Stimulated activated naive B cell treated with anti-CD40 and anti-IgM and Interleukin-4, amounts not matched to agents 10 μg/mL and 1 μg/mL and 100 μg/mL, for 72 hours (primary cell): ENCODE data around the gene PAXIP1.
A peak's percentile ranks its signal among the peaks of the same experiment; 100 is the strongest.

Source experiments
- ATAC-seq, 2 donors: fragments of 150-1000 bp; cut with Tn5 transposase; replicated peaks; 2 replicates each; pipeline ENCODE4 v1.10.0; 2021; ENCODE audit warnings: moderate library complexity in 1 of 2
- DNase-seq: peaks from one replicate; pipeline ENCODE4 v3.0.0; 2021
- H3K27ac Mint-ChIP-seq: one replicate; pipeline ENCODE4 v1.8.0; 2022; ENCODE audit warnings: mild to moderate bottlenecking, mixed read lengths
- H3K27me3 Mint-ChIP-seq, 2 donors: one replicate each; pipeline ENCODE4 v1.8.0; 2022; ENCODE audit warnings: mixed read lengths in 2 of 2
- H3K36me3 Mint-ChIP-seq, 2 donors: one replicate each; pipeline ENCODE4 v1.8.0; 2022; ENCODE audit warnings: mixed read lengths in 2 of 2, mild to moderate bottlenecking in 1 of 2
- H3K4me1 Mint-ChIP-seq, 2 donors: one replicate each; pipeline ENCODE4 v1.8.0; 2022; ENCODE audit warnings: mixed read lengths in 2 of 2, mild to moderate bottlenecking in 1 of 2
- H3K4me3 Mint-ChIP-seq, 2 donors: one replicate each; pipeline ENCODE4 v1.8.0; 2022; ENCODE audit warnings: mild to moderate bottlenecking in 2 of 2, mixed read lengths in 2 of 2, moderate library complexity in 1 of 2
- H3K9me3 Mint-ChIP-seq, 2 donors: one replicate each; pipeline ENCODE4 v1.8.0; 2022; ENCODE audit warnings: mixed read lengths in 2 of 2, mild to moderate bottlenecking in 1 of 2

Gene PAXIP1

GRCh38 chr7:155002411-155003091 is 373 bp downstream of the PAXIP1 start:
- Mint-ChIP-seq H3K4me1 (peaks cover 4 to 10% of the 10 kb centered on the region in 2 donors), H3K27me3 (no peaks in the 10 kb centered on the region)

GRCh38 chr7:155001756-155002410 is 1.0 kb downstream of the PAXIP1 start:
- Mint-ChIP-seq H3K4me3 (peak overlapping the region in 1 of 2 donors; percentile 83), H3K4me1 (peaks cover 4 to 10% of the 10 kb centered on the region in 2 donors), H3K27me3 (no peaks in the 10 kb centered on the region), H3K27ac (peak overlapping the region; percentile 94), H3K36me3 (peaks cover 5 to 11% of the 10 kb centered on the region in 2 donors), H3K9me3 (no peaks in the 10 kb centered on the region)
- DNase-seq (no peak), ATAC-seq (peak; percentile 2 to 4)

More at GRCh38 chr7:155002411-155003091, 373 bp downstream of the PAXIP1 start:
- peak overlapping the region; percentile 21 to 29 for H3K4me3 Mint-ChIP-seq
- ATAC-seq, result peak; percentile 41 to 50
- DNase-seq, result peak; percentile 19
- H3K9me3 Mint-ChIP-seq, result no peaks in the 10 kb centered on the region
- H3K27ac Mint-ChIP-seq, result no peak overlapping the region
- H3K36me3 Mint-ChIP-seq, result peaks cover 1 to 7% of the 10 kb centered on the region in 2 donors

- Mint-ChIP-seq H3K9me3 (no peaks in the 10 kb centered on the region), H3K4me1 (peaks cover 4 to 10% of the 10 kb centered on the region in 2 donors), H3K27me3 (no peaks in the 10 kb centered on the region), H3K36me3 (peaks cover 5 to 9% of the 10 kb centered on the region in 2 donors), H3K4me3 (no peak overlapping the region), H3K27ac (no peak overlapping the region)
- DNase-seq (no peak), ATAC-seq (no peak)
These were observed 2.1 kb downstream of the PAXIP1 start for GRCh38 chr7:155000795-155001194.

- Mint-ChIP-seq H3K9me3 (no peaks in the 10 kb centered on the region), H3K4me3 (no peak overlapping the region), H3K27ac (no peak overlapping the region), H3K4me1 (peaks cover 0 to 2% of the 10 kb centered on the region in 2 donors), H3K36me3 (peaks cover 9 to 13% of the 10 kb centered on the region in 2 donors), H3K27me3 (no peaks in the 10 kb centered on the region)
- ATAC-seq (no peak), DNase-seq (no peak)
These were observed 4.4 kb downstream of the PAXIP1 start for GRCh38 chr7:154998481-154998880.

GRCh38 chr7:154997840-154998370 is 5.0 kb downstream of the PAXIP1 start:
- Mint-ChIP-seq H3K9me3 (no peaks in the 10 kb centered on the region), H3K27me3 (no peaks in the 10 kb centered on the region), H3K4me3 (no peak overlapping the region), H3K27ac (no peak overlapping the region), H3K36me3 (peaks cover 9 to 19% of the 10 kb centered on the region in 2 donors), H3K4me1 (peaks cover 0 to 2% of the 10 kb centered on the region in 2 donors)
- no peak for DNase-seq
- no peak for ATAC-seq

- Mint-ChIP-seq H3K9me3 (no peaks in the 10 kb centered on the region), H3K4me1 (peaks cover 0 to under 1% of the 10 kb centered on the region in 2 donors), H3K27ac (no peak overlapping the region), H3K4me3 (no peak overlapping the region), H3K36me3 (peaks cover 9 to 26% of the 10 kb centered on the region in 2 donors), H3K27me3 (no peaks in the 10 kb centered on the region)
- DNase-seq, result no peak
- no peak for ATAC-seq
These were observed 6.2 kb downstream of the PAXIP1 start for GRCh38 chr7:154996756-154997155.

- no peaks in the 10 kb centered on the region for H3K27me3 Mint-ChIP-seq
- H3K36me3 Mint-ChIP-seq, result peaks cover 8 to 29% of the 10 kb centered on the region in 2 donors
- no peak for ATAC-seq
- no peak overlapping the region for H3K4me3 Mint-ChIP-seq
- H3K4me1 Mint-ChIP-seq, result no peaks in the 10 kb centered on the region
- H3K27ac Mint-ChIP-seq, result no peak overlapping the region
- no peak for DNase-seq
- H3K9me3 Mint-ChIP-seq, result no peaks in the 10 kb centered on the region
These were observed 6.8 kb downstream of the PAXIP1 start for GRCh38 chr7:154996101-154996500.

- Mint-ChIP-seq H3K4me1 (no peaks in the 10 kb centered on the region), H3K27me3 (no peaks in the 10 kb centered on the region), H3K9me3 (no peaks in the 10 kb centered on the region), H3K36me3 (peaks cover 8 to 32% of the 10 kb centered on the region in 2 donors), H3K4me3 (no peak overlapping the region), H3K27ac (no peak overlapping the region)
- no peak for ATAC-seq
- DNase-seq, result no peak
These were observed 7.9 kb downstream of the PAXIP1 start for GRCh38 chr7:154994996-154995395.

- Mint-ChIP-seq H3K9me3 (no peaks in the 10 kb centered on the region), H3K4me1 (peaks cover 0 to 4% of the 10 kb centered on the region in 2 donors), H3K27me3 (no peaks in the 10 kb centered on the region), H3K4me3 (no peak overlapping the region), H3K36me3 (peaks cover 13 to 47% of the 10 kb centered on the region in 2 donors), H3K27ac (no peak overlapping the region)
- no peak for ATAC-seq
- no peak for DNase-seq
These were observed 11.9 kb downstream of the PAXIP1 start for GRCh38 chr7:154990964-154991540.

- ATAC-seq (no peak), DNase-seq (no peak)
- H3K4me1 Mint-ChIP-seq, result peaks cover 0 to 4% of the 10 kb centered on the region in 2 donors
- no peaks in the 10 kb centered on the region for H3K9me3 Mint-ChIP-seq
- H3K36me3 Mint-ChIP-seq, result peaks cover 10 to 39% of the 10 kb centered on the region in 2 donors
- no peak overlapping the region for H3K4me3 Mint-ChIP-seq
- no peak overlapping the region for H3K27ac Mint-ChIP-seq
- H3K27me3 Mint-ChIP-seq, result no peaks in the 10 kb centered on the region
These were observed 15.4 kb downstream of the PAXIP1 start for GRCh38 chr7:154987571-154987970.

GRCh38 chr7:154986200-154986945 is 16.6 kb downstream of the PAXIP1 start:
- Mint-ChIP-seq H3K27ac (no peak overlapping the region), H3K36me3 (peaks cover 10 to 35% of the 10 kb centered on the region in 2 donors), H3K4me3 (no peak overlapping the region), H3K4me1 (peaks cover 0 to 4% of the 10 kb centered on the region in 2 donors), H3K27me3 (no peaks in the 10 kb centered on the region), H3K9me3 (no peaks in the 10 kb centered on the region)
- ATAC-seq (no peak), DNase-seq (no peak)

GRCh38 chr7:154985230-154985629 is 17.7 kb downstream of the PAXIP1 start:
- Mint-ChIP-seq H3K4me1 (peaks cover 0 to 4% of the 10 kb centered on the region in 2 donors), H3K27me3 (no peaks in the 10 kb centered on the region), H3K4me3 (no peak overlapping the region), H3K27ac (no peak overlapping the region), H3K9me3 (no peaks in the 10 kb centered on the region), H3K36me3 (peaks cover 15 to 33% of the 10 kb centered on the region in 2 donors)
- DNase-seq (no peak), ATAC-seq (no peak)

- Mint-ChIP-seq H3K9me3 (no peaks in the 10 kb centered on the region), H3K4me1 (peaks cover 0 to 4% of the 10 kb centered on the region in 2 donors), H3K27me3 (no peaks in the 10 kb centered on the region), H3K36me3 (peaks cover 15 to 35% of the 10 kb centered on the region in 2 donors), H3K27ac (no peak overlapping the region), H3K4me3 (no peak overlapping the region)
- no peak for ATAC-seq
- no peak for DNase-seq
These were observed 18.2 kb downstream of the PAXIP1 start for GRCh38 chr7:154984601-154985188.

- Mint-ChIP-seq H3K27ac (no peak overlapping the region), H3K4me3 (no peak overlapping the region), H3K4me1 (peaks cover 15 to 21% of the 10 kb centered on the region in 2 donors), H3K36me3 (peaks cover 38 to 50% of the 10 kb centered on the region in 2 donors), H3K27me3 (no peaks in the 10 kb centered on the region), H3K9me3 (no peaks in the 10 kb centered on the region)
- ATAC-seq (no peak), DNase-seq (no peak)
These were observed 24.9 kb downstream of the PAXIP1 start for GRCh38 chr7:154978017-154978416.
